ENCODE measurements around the gene EAPP. TPM values are rescaled to one million over a fixed set of nuclear protein-coding genes. Genes with fewer than 3 reads are reported as not detected.

EAPP gene
- total RNA-seq, 1 experiment from 2014 or later: 32.2 TPM

GRCh38 chr14:34496679-34497513 lies 42.6 kb downstream of the EAPP start (continued):
- TF ChIP-seq, protein P1, sequence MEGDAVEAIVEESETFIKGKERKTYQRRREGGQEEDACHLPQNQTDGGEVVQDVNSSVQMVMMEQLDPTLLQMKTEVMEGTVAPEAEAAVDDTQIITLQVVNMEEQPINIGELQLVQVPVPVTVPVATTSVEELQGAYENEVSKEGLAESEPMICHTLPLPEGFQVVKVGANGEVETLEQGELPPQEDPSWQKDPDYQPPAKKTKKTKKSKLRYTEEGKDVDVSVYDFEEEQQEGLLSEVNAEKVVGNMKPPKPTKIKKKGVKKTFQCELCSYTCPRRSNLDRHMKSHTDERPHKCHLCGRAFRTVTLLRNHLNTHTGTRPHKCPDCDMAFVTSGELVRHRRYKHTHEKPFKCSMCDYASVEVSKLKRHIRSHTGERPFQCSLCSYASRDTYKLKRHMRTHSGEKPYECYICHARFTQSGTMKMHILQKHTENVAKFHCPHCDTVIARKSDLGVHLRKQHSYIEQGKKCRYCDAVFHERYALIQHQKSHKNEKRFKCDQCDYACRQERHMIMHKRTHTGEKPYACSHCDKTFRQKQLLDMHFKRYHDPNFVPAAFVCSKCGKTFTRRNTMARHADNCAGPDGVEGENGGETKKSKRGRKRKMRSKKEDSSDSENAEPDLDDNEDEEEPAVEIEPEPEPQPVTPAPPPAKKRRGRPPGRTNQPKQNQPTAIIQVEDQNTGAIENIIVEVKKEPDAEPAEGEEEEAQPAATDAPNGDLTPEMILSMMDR (IDR thresholded peaks at IDR 0.05 in 2 of 3, conservative IDR thresholded peaks at IDR 0.05 in 1 of 3; ENCODE audit: borderline replicate concordance in 1 of 3, insufficient read depth in 1 of 3, low read depth in 2 of 3, low read length in 2 of 3): peak in 2 of 3 experiments; percentile 12 to 22; a peak in 2 of 6 replicates

- Histone ChIP-seq H3K4me3 (replicated peaks in 1 of 2; ENCODE audit: low read depth in 1 of 2, low read length in 2 of 2) (no peak overlapping the region), H3K36me3 (ENCODE audit: control insufficient read depth in 1 of 2, insufficient read depth in 2 of 2, low read length in 2 of 2) (no peaks in the 10 kb centered on the region), H3K79me2 (ENCODE audit: insufficient read depth, low read length) (no peaks in the 10 kb centered on the region), H4K20me1 (ENCODE audit: insufficient read depth) (no peaks in the 10 kb centered on the region), H3K4me1 (ENCODE audit: control insufficient read depth in 1 of 2, insufficient read depth in 2 of 2, low read length in 2 of 2) (peaks cover 21 to 42% of the 10 kb centered on the region in 2 experiments), H3K27ac (ENCODE audit: low read depth, low read length) (peak overlapping the region; percentile 62), H3K27me3 (ENCODE audit: insufficient read depth, low read length) (no peaks in the 10 kb centered on the region), H3K9me3 (ENCODE audit: control insufficient read depth in 1 of 2, insufficient read depth in 1 of 2, low read depth in 1 of 2, low read length in 2 of 2) (no peaks in the 10 kb centered on the region), H2AFZ (ENCODE audit: low read depth, low read length, poor library complexity, severe bottlenecking) (peak overlapping the region; percentile 86), H3K9me2 (ENCODE audit: insufficient read depth) (no peaks in the 10 kb centered on the region), H3K9ac (ENCODE audit: low read length) (peak overlapping the region; percentile 54; the same call in 1 of the 2 replicates), H3K4me2 (ENCODE audit: low read length) (peak overlapping the region; percentile 76)
- POLR2A ChIA-PET: interaction anchor here (0.7 to 5.2 kb wide), 3 partner anchors 10 to 165 kb away, joined by 3 to 25 read pairs (median 9); no protein-coding TSS in a partner anchor
- BruUV-seq (replicated peaks): no TSS peak
- RAD21 ChIA-PET (ENCODE audit: low non-redundant PET in 1 of 2, low total read pairs in 2 of 2, uncharacterized antibody in 2 of 2, unreplicated experiment in 2 of 2): interaction anchor here (0.6 to 2.8 kb wide), 4 partner anchors 10 to 164 kb away, joined by 3 to 21 read pairs (median 8); no protein-coding TSS in a partner anchor
- no peak for TF ChIP-seq SRF (IDR thresholded peaks at IDR 0.05; ENCODE audit: low read depth)
- no peak for TF ChIP-seq POLR2A (IDR thresholded peaks at IDR 0.05; ENCODE audit: borderline replicate concordance, extremely low read depth, insufficient read depth, insufficient read length)
- TF ChIP-seq EGR1 (IDR thresholded peaks at IDR 0.05; ENCODE audit: low read depth): no peak
- TF ChIP-seq POLR2AphosphoS5 (IDR thresholded peaks at IDR 0.05; ENCODE audit: low read depth, low read length): no peak
- TF ChIP-seq CBX3 (IDR thresholded peaks at IDR 0.05; ENCODE audit: low read depth): no peak
- no peak for TF ChIP-seq JUND (IDR thresholded peaks at IDR 0.05)
- TF ChIP-seq, protein P1 (IDR thresholded peaks at IDR 0.05 in 2 of 3, conservative IDR thresholded peaks at IDR 0.05 in 1 of 3; ENCODE audit: borderline replicate concordance in 1 of 3, insufficient read depth in 1 of 3, low read depth in 2 of 3, low read length in 2 of 3): no peak
- no peak for TF ChIP-seq TCF7L2 (IDR thresholded peaks at IDR 0.05; ENCODE audit: borderline replicate concordance, extremely low read depth, insufficient read depth, insufficient read length)
- TF ChIP-seq MAX (IDR thresholded peaks at IDR 0.05): no peak
- TF ChIP-seq SIN3A (IDR thresholded peaks at IDR 0.05; ENCODE audit: low read depth): no peak
- ATAC-seq: no peak
- intact Hi-C loops (cut with micrococcal nuclease): loop anchor here (10.0 kb wide), 1 partner anchor 651 kb away; no protein-coding TSS in a partner anchor
- CTCF ChIA-PET: interaction anchor here (1.0 to 6.9 kb wide), 5 partner anchors 15 to 173 kb away, joined by 3 to 99 read pairs (median 4); no protein-coding TSS in a partner anchor
- DNase-seq (ENCODE audit: low read depth, low spot score): no peak
Observed at GRCh38 chr14:34496007-34496678, 43.4 kb downstream of the EAPP start.
